Ectodermal cell (in vitro differentiated cells): ENCODE data around the gene CCBE1.

Source experiments
- H3K27ac ChIP-seq: 2 replicates; pipeline ENCODE4 v1.7.0; 2013; ENCODE audit warnings: mild to moderate bottlenecking, low read depth, low read length; ENCODE audit not compliant: insufficient read depth, poor library complexity, severe bottlenecking
- H3K27me3 ChIP-seq: 2 replicates; pipeline ENCODE4 v1.7.0; 2013; ENCODE audit warnings: mild to moderate bottlenecking, low read length; ENCODE audit not compliant: insufficient read depth, control insufficient read depth, poor library complexity, severe bottlenecking
- H3K36me3 ChIP-seq: one replicate; pipeline ENCODE4 v1.7.0; 2013; ENCODE audit warnings: low read length; ENCODE audit not compliant: control insufficient read depth, insufficient read depth
- H3K4me1 ChIP-seq: one replicate; pipeline ENCODE4 v1.7.0; 2013; ENCODE audit warnings: low read length; ENCODE audit not compliant: control insufficient read depth, insufficient read depth
- H3K4me3 ChIP-seq: 2 replicates; pipeline ENCODE4 v1.7.0; 2013; ENCODE audit warnings: low read depth, low read length, control low read depth; ENCODE audit not compliant: insufficient read depth
- H3K9me3 ChIP-seq: 2 replicates; pipeline ENCODE4 v1.7.0; 2013; ENCODE audit warnings: mild to moderate bottlenecking, low read length, moderate library complexity; ENCODE audit not compliant: control insufficient read depth
- WGBS, 2 experiments: methylation state at CpG; one replicate each; pipeline ENCODE4 v1.1.7; 2013; ENCODE audit warnings: missing lambda C conversion rate in 2 of 2; 5-methylcytosine and 5-hydroxymethylcytosine counted together

CCBE1 gene

GRCh38 chr18:59730896-59731295, 33.7 kb upstream of the CCBE1 start:
- Histone ChIP-seq H3K27ac (no peak overlapping the region), H3K36me3 (no peaks in the 10 kb centered on the region), H3K4me3 (no peak overlapping the region), H3K4me1 (no peaks in the 10 kb centered on the region), H3K27me3 (no peaks in the 10 kb centered on the region), H3K9me3 (no peaks in the 10 kb centered on the region)
- 85 to 88% methylated on average over 1 of the region's 1 CpG for WGBS, 2 experiments

- WGBS, 2 experiments, result 94 to 95% methylated on average over 3 of the region's 3 CpGs
- no peaks in the 10 kb centered on the region for H3K4me1 ChIP-seq
- no peaks in the 10 kb centered on the region for H3K9me3 ChIP-seq
- no peaks in the 10 kb centered on the region for H3K36me3 ChIP-seq
- no peaks in the 10 kb centered on the region for H3K27me3 ChIP-seq
- H3K4me3 ChIP-seq, result no peak overlapping the region
- H3K27ac ChIP-seq, result no peak overlapping the region
Observed at GRCh38 chr18:59729781-59730180, 32.6 kb upstream of the CCBE1 start.

- Histone ChIP-seq H3K4me3 (no peak overlapping the region), H3K4me1 (no peaks in the 10 kb centered on the region), H3K27ac (no peak overlapping the region), H3K36me3 (no peaks in the 10 kb centered on the region), H3K9me3 (no peaks in the 10 kb centered on the region), H3K27me3 (no peaks in the 10 kb centered on the region)
- WGBS, 2 experiments, result 69 to 77% methylated on average over 4 to 5 of the region's 5 CpGs
Observed at GRCh38 chr18:59728816-59729215, 31.6 kb upstream of the CCBE1 start.

GRCh38 chr18:59725142-59725541, 27.9 kb upstream of the CCBE1 start:
- no peaks in the 10 kb centered on the region for H3K9me3 ChIP-seq
- no peaks in the 10 kb centered on the region for H3K36me3 ChIP-seq
- no peaks in the 10 kb centered on the region for H3K27me3 ChIP-seq
- H3K4me1 ChIP-seq, result no peaks in the 10 kb centered on the region
- H3K27ac ChIP-seq, result no peak overlapping the region
- no peak overlapping the region for H3K4me3 ChIP-seq

- WGBS, 2 experiments, result 92 to 100% methylated on average over 2 of the region's 2 CpGs
Observed at GRCh38 chr18:59724103-59724502, 26.9 kb upstream of the CCBE1 start.

GRCh38 chr18:59721931-59722330, 24.7 kb upstream of the CCBE1 start:
- no peaks in the 10 kb centered on the region for H3K27me3 ChIP-seq
- no peaks in the 10 kb centered on the region for H3K9me3 ChIP-seq
- no peak overlapping the region for H3K27ac ChIP-seq
- 95 to 100% methylated on average over 2 of the region's 2 CpGs for WGBS, 2 experiments
- H3K4me3 ChIP-seq, result no peak overlapping the region
- H3K36me3 ChIP-seq, result no peaks in the 10 kb centered on the region
- H3K4me1 ChIP-seq, result no peaks in the 10 kb centered on the region

More at GRCh38 chr18:59724103-59724502, 26.9 kb upstream of the CCBE1 start:
- Histone ChIP-seq H3K9me3 (no peaks in the 10 kb centered on the region), H3K27me3 (no peaks in the 10 kb centered on the region), H3K36me3 (no peaks in the 10 kb centered on the region), H3K27ac (no peak overlapping the region), H3K4me1 (no peaks in the 10 kb centered on the region), H3K4me3 (no peak overlapping the region)

- Histone ChIP-seq H3K36me3 (no peaks in the 10 kb centered on the region), H3K9me3 (no peaks in the 10 kb centered on the region), H3K27ac (no peak overlapping the region), H3K4me1 (no peaks in the 10 kb centered on the region), H3K27me3 (no peaks in the 10 kb centered on the region), H3K4me3 (no peak overlapping the region)
- WGBS, 2 experiments, result 92 to 94% methylated on average over 2 of the region's 2 CpGs
Observed at GRCh38 chr18:59721211-59721610, 24.0 kb upstream of the CCBE1 start.

- H3K27me3 ChIP-seq, result no peaks in the 10 kb centered on the region
- no peak overlapping the region for H3K4me3 ChIP-seq
- WGBS, 2 experiments, result 79 to 96% methylated on average over 2 to 3 of the region's 3 CpGs
- no peaks in the 10 kb centered on the region for H3K9me3 ChIP-seq
- no peaks in the 10 kb centered on the region for H3K36me3 ChIP-seq
- H3K27ac ChIP-seq, result no peak overlapping the region
- H3K4me1 ChIP-seq, result no peaks in the 10 kb centered on the region
Observed at GRCh38 chr18:59719544-59720181, 22.4 kb upstream of the CCBE1 start.

GRCh38 chr18:59718464-59719157, 21.4 kb upstream of the CCBE1 start:
- H3K4me3 ChIP-seq, result no peak overlapping the region
- H3K27me3 ChIP-seq, result no peaks in the 10 kb centered on the region
- WGBS, 2 experiments, result 85 to 89% methylated on average over 7 of the region's 7 CpGs
- H3K36me3 ChIP-seq, result no peaks in the 10 kb centered on the region
- H3K27ac ChIP-seq, result no peak overlapping the region
- no peaks in the 10 kb centered on the region for H3K4me1 ChIP-seq
- H3K9me3 ChIP-seq, result no peaks in the 10 kb centered on the region

- Histone ChIP-seq H3K27ac (no peak overlapping the region), H3K36me3 (no peaks in the 10 kb centered on the region)
- 88 to 97% methylated on average over 3 of the region's 3 CpGs for WGBS, 2 experiments
Observed at GRCh38 chr18:59718108-59718463, 20.9 kb upstream of the CCBE1 start.

More at GRCh38 chr18:59718108-59718463, 20.9 kb upstream of the CCBE1 start:
- H3K4me1 ChIP-seq, result no peaks in the 10 kb centered on the region
- H3K4me3 ChIP-seq, result no peak overlapping the region
- no peaks in the 10 kb centered on the region for H3K9me3 ChIP-seq
- H3K27me3 ChIP-seq, result no peaks in the 10 kb centered on the region
